SU-DHL-6 (cell line): ENCODE data around the gene SLC16A3.

ENCODE experiments used
- H2AFZ ChIP-seq: fragments of 200-600 bp; sonication (generic); 2 replicates; pipeline ENCODE4 v1.6.1; 2014; ENCODE audit warnings: low read depth, mild to moderate bottlenecking, moderate library complexity, mixed read lengths, antibody characterized with exemption, low read length; ENCODE audit not compliant: severe bottlenecking
- H3F3A ChIP-seq: fragments of 200-600 bp; shearing (Covaris generic); 2 replicates; pipeline ENCODE4 v1.6.0; 2016; ENCODE audit warnings: antibody characterized with exemption, mild to moderate bottlenecking; ENCODE audit not compliant: insufficient read depth
- H3K27ac ChIP-seq: fragments of 200-600 bp; sonication (generic); 2 replicates; pipeline ENCODE4 v1.5.1; 2016; ENCODE audit warnings: low read depth, mild to moderate bottlenecking, low read length, moderate library complexity, mixed read lengths
- H3K27me3 ChIP-seq: fragments of 200-600 bp; sonication (generic), shearing (Covaris generic); 2 replicates; pipeline ENCODE4 v1.6.0; 2014; ENCODE audit warnings: mild to moderate bottlenecking, low read length
- H3K36me3 ChIP-seq: fragments of 200-600 bp; sonication (generic); 2 replicates; pipeline ENCODE4 v1.6.1; 2014; ENCODE audit warnings: mild to moderate bottlenecking, low read length, mixed read lengths
- H3K4me2 ChIP-seq: fragments of 300-600, 200-600 bp; shearing (Covaris generic), sonication (generic); 2 replicates; pipeline ENCODE4 v1.6.0; 2014; ENCODE audit warnings: low read length, low read depth, mild to moderate bottlenecking; ENCODE audit not compliant: poor library complexity, severe bottlenecking
- H3K4me3 ChIP-seq: fragments of 200-600 bp; sonication (generic); 2 replicates; pipeline ENCODE4 v1.5.1; 2014; ENCODE audit warnings: antibody characterized with exemption, low read length, mild to moderate bottlenecking, mixed read lengths; ENCODE audit not compliant: insufficient read depth, poor library complexity, severe bottlenecking
- H3K79me2 ChIP-seq: fragments of 200-600 bp; sonication (generic); 2 replicates; pipeline ENCODE4 v1.6.1; 2014; ENCODE audit warnings: mild to moderate bottlenecking, low read length, moderate library complexity; ENCODE audit not compliant: insufficient read depth
- H3K9ac ChIP-seq: fragments of 200-600 bp; sonication (generic); 2 replicates; pipeline ENCODE4 v1.7.0; 2014; ENCODE audit warnings: mild to moderate bottlenecking, low read length
- H3K9me2 ChIP-seq: fragments of 200-600 bp; sonication (generic); replicated peaks from 2 replicates; pipeline ENCODE4 v1.6.1; 2014; ENCODE audit warnings: low read length; ENCODE audit not compliant: insufficient read depth
- H3K9me3 ChIP-seq: fragments of 200-600 bp; sonication (generic); 2 replicates; pipeline ENCODE4 v1.6.1; 2014; ENCODE audit warnings: low read length, mixed read lengths; ENCODE audit not compliant: insufficient read depth
- H4K20me1 ChIP-seq: fragments of 200-600 bp; sonication (generic); 2 replicates; pipeline ENCODE4 v1.6.1; 2014; ENCODE audit warnings: low read depth, mild to moderate bottlenecking, antibody characterized with exemption, low read length, moderate library complexity, mixed read lengths
- CTCF ChIP-seq: fragments of 200-600 bp; sonication (generic); IDR thresholded peaks from one replicate; pipeline ENCODE4 v1.5.1; 2017; ENCODE audit warnings: antibody characterized with exemption, mild to moderate bottlenecking, low read length, moderate library complexity; ENCODE audit not compliant: insufficient read depth, poor library complexity, severe bottlenecking
- EZH2phosphoT487 ChIP-seq: fragments of 200-600 bp; sonication (generic), shearing (Covaris generic); conservative IDR thresholded peaks from 2 replicates; pipeline ENCODE4 v1.6.1; 2018; ENCODE audit warnings: mild to moderate bottlenecking, antibody characterized with exemption, low read length, moderate library complexity, mixed read lengths

The SLC16A3 gene

GRCh38 chr17:82244413-82245133 lies 15.7 kb downstream of the SLC16A3 start:
- Histone ChIP-seq H3K9me2 (no peaks in the 10 kb centered on the region), H3K9me3 (no peaks in the 10 kb centered on the region), H3K36me3 (no peaks in the 10 kb centered on the region), H3F3A (no peaks in the 10 kb centered on the region), H3K4me3 (no peak overlapping the region), H3K27me3 (no peaks in the 10 kb centered on the region), H3K79me2 (peaks cover 4% of the 10 kb centered on the region; the same call in 1 of the 2 replicates), H3K27ac (no peak overlapping the region), H3K4me2 (no peak overlapping the region), H3K9ac (no peak overlapping the region), H4K20me1 (no peaks in the 10 kb centered on the region), H2AFZ (no peak overlapping the region)
- TF ChIP-seq EZH2phosphoT487: no peak
- no peak for TF ChIP-seq CTCF

DNA sequence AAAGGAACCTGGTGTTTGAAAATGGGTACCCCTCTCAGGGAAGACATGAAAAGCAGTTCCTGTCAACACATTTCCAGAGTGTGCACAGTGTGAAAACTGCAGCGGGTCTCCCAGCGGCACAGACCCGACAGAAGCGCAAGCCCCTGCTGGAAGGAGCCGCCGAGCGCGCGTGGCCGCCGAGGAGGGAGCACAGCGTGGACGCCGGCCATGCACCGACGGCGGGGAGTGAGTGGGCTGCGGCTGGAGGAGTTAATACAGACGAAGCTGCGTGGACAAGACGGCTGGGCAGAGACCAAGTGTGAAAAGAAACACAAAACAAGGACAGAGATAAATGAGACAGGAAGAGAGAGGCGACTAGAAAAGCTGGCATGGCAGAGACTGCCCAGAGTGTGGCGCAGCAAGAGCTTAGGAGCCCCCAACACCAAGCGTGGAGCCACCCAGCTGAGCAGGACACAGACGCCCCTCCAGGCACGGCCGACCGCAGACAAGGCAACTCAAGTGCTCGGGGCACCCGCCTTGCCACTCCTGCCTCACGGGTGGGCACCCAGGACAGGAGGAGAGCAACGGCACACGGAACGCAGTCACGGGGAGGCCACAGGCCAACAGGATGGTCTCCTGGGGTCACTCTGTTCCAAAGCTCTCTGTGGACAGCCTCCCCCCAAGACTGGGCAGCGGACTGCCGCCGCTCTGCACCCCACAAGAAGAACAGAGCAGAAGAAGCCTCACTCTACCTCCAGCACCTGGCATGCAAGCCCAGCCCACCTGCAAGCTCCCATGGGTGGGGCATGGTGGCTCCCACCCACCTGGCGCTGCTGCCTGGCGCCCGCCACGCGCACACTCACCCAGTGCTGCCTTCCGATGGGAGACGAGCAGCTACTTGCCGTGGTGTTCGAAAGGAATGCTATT lies 16.5 kb downstream of the SLC16A3 start:
- Histone ChIP-seq H3F3A (no peaks in the 10 kb centered on the region), H2AFZ (no peak overlapping the region), H3K9me3 (no peaks in the 10 kb centered on the region), H3K36me3 (no peaks in the 10 kb centered on the region), H3K4me2 (no peak overlapping the region), H3K27me3 (no peaks in the 10 kb centered on the region), H3K9ac (no peak overlapping the region), H3K4me3 (no peak overlapping the region), H3K27ac (no peak overlapping the region), H3K9me2 (no peaks in the 10 kb centered on the region), H4K20me1 (no peaks in the 10 kb centered on the region), H3K79me2 (peaks cover 4% of the 10 kb centered on the region; the same call in 1 of the 2 replicates)
- no peak for TF ChIP-seq CTCF
- TF ChIP-seq EZH2phosphoT487: no peak

GRCh38 chr17:82246040-82246364 lies 17.2 kb downstream of the SLC16A3 start:
- H3K4me2 ChIP-seq: no peak overlapping the region
- H3K27me3 ChIP-seq: no peaks in the 10 kb centered on the region
- H3K79me2 ChIP-seq: peaks cover 4% of the 10 kb centered on the region; the same call in 1 of the 2 replicates
- no peak overlapping the region for H2AFZ ChIP-seq
- no peak overlapping the region for H3K9ac ChIP-seq
- no peak overlapping the region for H3K4me3 ChIP-seq
- no peaks in the 10 kb centered on the region for H4K20me1 ChIP-seq
- H3K9me2 ChIP-seq: no peaks in the 10 kb centered on the region
- H3F3A ChIP-seq: no peaks in the 10 kb centered on the region
- no peak overlapping the region for H3K27ac ChIP-seq
- no peak for TF ChIP-seq EZH2phosphoT487
- no peaks in the 10 kb centered on the region for H3K36me3 ChIP-seq
- no peaks in the 10 kb centered on the region for H3K9me3 ChIP-seq
